ENCODE measurements around the gene GNG11.
"Not testable (repeated sequence)": the region's sequence is repeated elsewhere in the genome, so short reads cannot be mapped to it uniquely, and the experiment has no call there.

GNG11 gene

GRCh38 chr7:93911661-93912060 is 9.9 kb upstream of the GNG11 start:
- not testable (repeated sequence) for DNase-seq

- no peak for DNase-seq
These were observed 8.3 kb upstream of the GNG11 start for GRCh38 chr7:93913197-93913596.

GRCh38 chr7:93914581-93915066 is 6.9 kb upstream of the GNG11 start:
- no peak for DNase-seq

GRCh38 chr7:93915206-93915842 is 6.2 kb upstream of the GNG11 start:
- DNase-seq, result not testable (repeated sequence)

- DNase-seq, result not testable (repeated sequence)
These were observed 5.6 kb upstream of the GNG11 start for GRCh38 chr7:93915888-93916287.

- DNase-seq, result not testable (repeated sequence)
These were observed 5.2 kb upstream of the GNG11 start for GRCh38 chr7:93916315-93916714.

GRCh38 chr7:93920496-93921182 is 896 bp upstream of the GNG11 start:
- no peak for DNase-seq

- no peak for DNase-seq
These were observed 349 bp upstream of the GNG11 start for GRCh38 chr7:93921186-93921585.

GRCh38 chr7:93923296-93923695 is 1.8 kb downstream of the GNG11 start:
- no peak for DNase-seq

GRCh38 chr7:93923942-93924341 is 2.4 kb downstream of the GNG11 start:
- no peak for DNase-seq

GRCh38 chr7:93926800-93927199 is 5.3 kb downstream of the GNG11 start:
- DNase-seq, result no peak

GRCh38 chr7:93927585-93927984 is 6.0 kb downstream of the GNG11 start:
- DNase-seq, result no peak

- DNase-seq, result no peak
These were observed 10.1 kb downstream of the GNG11 start for GRCh38 chr7:93931655-93932054.

- DNase-seq, result no peak
These were observed 11.6 kb downstream of the GNG11 start for GRCh38 chr7:93933156-93933555.

GRCh38 chr7:93935102-93935501 is 13.6 kb downstream of the GNG11 start:
- DNase-seq, result no peak

- DNase-seq, result no peak
These were observed 16.3 kb downstream of the GNG11 start for GRCh38 chr7:93937818-93938217.

GRCh38 chr7:93938293-93938692 is 16.8 kb downstream of the GNG11 start:
- DNase-seq, result no peak

- DNase-seq, result no peak
These were observed 20.4 kb downstream of the GNG11 start for GRCh38 chr7:93941945-93942344.

GRCh38 chr7:93943816-93944540 is 22.4 kb downstream of the GNG11 start:
- DNase-seq, result no peak

GRCh38 chr7:93944673-93945072 is 23.1 kb downstream of the GNG11 start:
- DNase-seq, result no peak

- no peak for DNase-seq
These were observed 23.5 kb downstream of the GNG11 start for GRCh38 chr7:93945083-93945482.

GRCh38 chr7:93945756-93946535 is 24.4 kb downstream of the GNG11 start:
- DNase-seq, result no peak

- DNase-seq, result no peak
These were observed 26.6 kb downstream of the GNG11 start for GRCh38 chr7:93948106-93948505.
